Measurements from ENCODE around the gene BSN.

Gene BSN

GRCh38 chr3:49704629-49705028 is 150.4 kb downstream of the BSN start:
- DNase-seq: peak in 1 of 10 donors; percentile 72
- intact Hi-C loops (cut with DNase I): loop anchor here (10.0 kb wide), 1 partner anchor 200 kb away; the partner anchor contains the start of gene MST1R

GRCh38 chr3:49705390-49705960 is 151.2 kb downstream of the BSN start:
- DNase-seq: peak in 1 of 10 donors; percentile 77
- intact Hi-C loops (cut with DNase I): loop anchor here (10.0 kb wide), 1 partner anchor 199 kb away; the partner anchor contains the start of gene MST1R

GRCh38 chr3:49706456-49707112 is 152.3 kb downstream of the BSN start:
- intact Hi-C loops (cut with DNase I): loop anchor here (10.0 kb wide), 1 partner anchor 198 kb away; the partner anchor contains the start of gene MST1R
- peak in 2 of 10 donors; percentile 4 to 63 for DNase-seq

GRCh38 chr3:49707113-49707480 is 152.8 kb downstream of the BSN start:
- DNase-seq: peak in 2 of 10 donors; percentile 41 to 88
- intact Hi-C loops (cut with DNase I): loop anchor here (10.0 kb wide), 1 partner anchor 198 kb away; the partner anchor contains the start of gene MST1R

- DNase-seq: peak in 2 of 10 donors; percentile 10 to 18
- intact Hi-C loops (cut with DNase I): loop anchor here (10.0 kb wide), 1 partner anchor 195 kb away; the partner anchor contains the start of gene MST1R
Observed at GRCh38 chr3:49709852-49710251, 155.6 kb downstream of the BSN start.

GRCh38 chr3:49711489-49711888 is 157.2 kb downstream of the BSN start:
- peak in 4 of 10 donors; percentile 3 to 41 (median 25) for DNase-seq
- intact Hi-C loops (cut with DNase I): no loop called here

GRCh38 chr3:49712166-49712565 is 157.9 kb downstream of the BSN start:
- intact Hi-C loops (cut with DNase I): no loop called here
- peak in 3 of 10 donors; percentile 24 to 54 (median 34) for DNase-seq

- intact Hi-C loops (cut with DNase I): no loop called here
- peak in 3 of 10 donors; percentile 55 to 73 (median 57) for DNase-seq
Observed at GRCh38 chr3:49712631-49713317, 158.5 kb downstream of the BSN start.

- intact Hi-C loops (cut with DNase I): no loop called here
- DNase-seq: peak in 4 of 10 donors; percentile 2 to 70 (median 62)
Observed at GRCh38 chr3:49713336-49714105, 159.2 kb downstream of the BSN start.

GRCh38 chr3:49714728-49715550 is 160.7 kb downstream of the BSN start:
- intact Hi-C loops (cut with DNase I): no loop called here
- DNase-seq: peak in 3 of 10 donors; percentile 44 to 76 (median 71)

- intact Hi-C loops (cut with DNase I): no loop called here
- DNase-seq: peak in 3 of 10 donors; percentile 35 to 80 (median 54)
Observed at GRCh38 chr3:49715611-49716121, 161.4 kb downstream of the BSN start.

- intact Hi-C loops (cut with DNase I): no loop called here
- DNase-seq: peak in 2 of 10 donors; percentile 25 to 67
Observed at GRCh38 chr3:49716169-49716568, 161.9 kb downstream of the BSN start.

- DNase-seq: peak in 2 of 10 donors; percentile 35 to 72
- intact Hi-C loops (cut with DNase I): no loop called here
Observed at GRCh38 chr3:49716691-49717210, 162.5 kb downstream of the BSN start.

- intact Hi-C loops (cut with DNase I): no loop called here
- peak in 3 of 10 donors; percentile 50 to 51 (median 51) for DNase-seq
Observed at GRCh38 chr3:49717211-49717958, 163.1 kb downstream of the BSN start.

GRCh38 chr3:49717959-49718857 is 163.9 kb downstream of the BSN start:
- intact Hi-C loops (cut with DNase I): no loop called here
- peak in 3 of 10 donors; percentile 66 to 71 (median 67) for DNase-seq

- peak in 3 of 10 donors; percentile 69 to 82 (median 72) for DNase-seq
- intact Hi-C loops (cut with DNase I): no loop called here
Observed at GRCh38 chr3:49718858-49719213, 164.6 kb downstream of the BSN start.

- DNase-seq: peak; percentile 94 to 99 (median 96)
- intact Hi-C loops (cut with DNase I): no loop called here
Observed at GRCh38 chr3:49719214-49719884, 165.1 kb downstream of the BSN start, which contains the start of gene AMIGO3. AMIGO3 (minus strand) TSS chr3:49719684; CDS start chr3:49719465, 219 bp downstream.
